Neural cell (in vitro differentiated cells): Measurements from ENCODE around the gene SLC9A1. TPM values are rescaled to one million over a fixed set of nuclear protein-coding genes. Genes with fewer than 3 reads are reported as not detected.

Experiments used
- H2AFZ ChIP-seq: fragments of 200-600, 300-800 bp; sonication (generic), shearing (Covaris generic); 2 replicates; pipeline ENCODE4 v1.6.0; 2014; ENCODE audit warnings: low read depth, mild to moderate bottlenecking, antibody characterized with exemption, low read length, moderate library complexity
- H3F3A ChIP-seq: fragments of 200-600 bp; shearing (Covaris generic); 2 replicates; pipeline ENCODE4 v1.6.1; 2016; ENCODE audit warnings: mild to moderate bottlenecking, moderate library complexity, mixed read lengths, antibody characterized with exemption, low read length; ENCODE audit not compliant: insufficient read depth, poor library complexity, severe bottlenecking
- H3K27ac ChIP-seq: fragments of 200-600, 300-800 bp; sonication (generic), shearing (Covaris generic); 2 replicates; pipeline ENCODE4 v1.5.1; 2014; ENCODE audit warnings: mild to moderate bottlenecking, low read length, moderate library complexity
- H3K27me3 ChIP-seq: fragments of 300-800, 200-600 bp; sonication (generic), shearing (Covaris generic); 2 replicates; pipeline ENCODE4 v1.6.0; 2014; ENCODE audit warnings: mild to moderate bottlenecking, low read depth, low read length, moderate library complexity; ENCODE audit not compliant: insufficient read depth
- H3K36me3 ChIP-seq: fragments of 300-800, 200-600 bp; sonication (generic), shearing (Covaris generic); 2 replicates; pipeline ENCODE4 v1.5.1; 2014; ENCODE audit warnings: mild to moderate bottlenecking, antibody characterized with exemption, low read length, moderate library complexity; ENCODE audit not compliant: insufficient read depth
- H3K4me2 ChIP-seq: fragments of 300-800, 200-600 bp; sonication (generic), shearing (Covaris generic); 2 replicates; pipeline ENCODE4 v1.6.0; 2014; ENCODE audit warnings: mild to moderate bottlenecking, low read length
- H3K4me3 ChIP-seq: fragments of 300-800, 200-600 bp; sonication (generic), shearing (Covaris generic); 2 replicates; pipeline ENCODE4 v1.5.1; 2014; ENCODE audit warnings: mild to moderate bottlenecking, low read length, moderate library complexity
- H3K79me2 ChIP-seq: fragments of 200-600 bp; shearing (Covaris generic); replicated peaks from 2 replicates; pipeline ENCODE4 v1.6.0; 2014; ENCODE audit warnings: mild to moderate bottlenecking, low read length, moderate library complexity; ENCODE audit not compliant: insufficient read depth
- H3K9ac ChIP-seq: fragments of 300-800, 200-600 bp; sonication (generic), shearing (Covaris generic); 2 replicates; pipeline ENCODE4 v1.6.1; 2016; ENCODE audit warnings: mild to moderate bottlenecking, low read length, mixed read lengths
- H3K9me2 ChIP-seq: fragments of 200-600 bp; shearing (Covaris generic); 2 replicates; pipeline ENCODE4 v1.6.1; 2016; ENCODE audit warnings: mild to moderate bottlenecking, low read length, mixed read lengths; ENCODE audit not compliant: insufficient read depth
- H3K9me3 ChIP-seq: fragments of 200-600, 300-800 bp; sonication (generic), shearing (Covaris generic); 2 replicates; pipeline ENCODE4 v1.6.1; 2016; ENCODE audit warnings: mild to moderate bottlenecking, mixed run types, low read length, moderate library complexity, mixed read lengths
- H4K20me1 ChIP-seq: fragments of 200-600 bp; shearing (Covaris generic); 2 replicates; pipeline ENCODE4 v1.6.1; 2016; ENCODE audit warnings: mild to moderate bottlenecking, mixed run types; ENCODE audit not compliant: insufficient read depth
- CTCF ChIP-seq: fragments of 450-650 bp; IDR thresholded peaks from 2 replicates; pipeline ENCODE4 v1.5.1; 2014; ENCODE audit warnings: antibody characterized with exemption, mild to moderate bottlenecking, moderate library complexity; ENCODE audit not compliant: poor library complexity, severe bottlenecking
- EP300 ChIP-seq: fragments of 450-650 bp; conservative IDR thresholded peaks from 2 replicates; pipeline ENCODE4 v1.6.1; 2014; ENCODE audit warnings: antibody characterized with exemption, mild to moderate bottlenecking, moderate library complexity; ENCODE audit not compliant: poor library complexity, severe bottlenecking
- EZH2 ChIP-seq: fragments of 200-600, 300-800 bp; shearing (Covaris generic), sonication (generic); IDR thresholded peaks from 2 replicates; pipeline ENCODE4 v1.6.1; 2014; ENCODE audit warnings: antibody characterized with exemption, low read length, borderline replicate concordance, mild to moderate bottlenecking; ENCODE audit not compliant: insufficient read depth, poor library complexity, severe bottlenecking
- MXI1 ChIP-seq: fragments of 450-650 bp; conservative IDR thresholded peaks from 2 replicates; pipeline ENCODE4 v1.6.1; 2014; ENCODE audit warnings: antibody characterized with exemption, mild to moderate bottlenecking; ENCODE audit not compliant: poor library complexity, severe bottlenecking
- POLR2AphosphoS5 ChIP-seq: IDR thresholded peaks from 2 replicates; pipeline ENCODE4 v1.6.1; 2012
- RAD21 ChIP-seq: fragments of 450-650 bp; conservative IDR thresholded peaks from 2 replicates; pipeline ENCODE4 v1.6.1; 2014; ENCODE audit warnings: antibody characterized with exemption, mild to moderate bottlenecking, moderate library complexity
- SMC3 ChIP-seq: fragments of 450-650 bp; conservative IDR thresholded peaks from 2 replicates; pipeline ENCODE4 v1.6.1; 2014; ENCODE audit warnings: antibody characterized with exemption, mild to moderate bottlenecking, moderate library complexity; ENCODE audit not compliant: poor library complexity
- TAF1 ChIP-seq: IDR thresholded peaks from 2 replicates; pipeline ENCODE4 v1.6.1; 2012; ENCODE audit warnings: low read depth
- polyA plus RNA-seq: library from polyadenylated mRNA; depleted of rRNA; stranded (reverse); fragments of >200 nt; gene quantifications from 2 replicates; pipeline ENCODE4 v1.2.3, GENCODE V29; 2014
- TF ChIP-seq, protein P1 (sequence below): IDR thresholded peaks from 2 replicates; pipeline ENCODE4 v1.6.1; 2012; ENCODE audit warnings: borderline replicate concordance

Gene SLC9A1
- polyA plus RNA-seq, 1 donor from 2014 or later = 1.5 TPM

DNA sequence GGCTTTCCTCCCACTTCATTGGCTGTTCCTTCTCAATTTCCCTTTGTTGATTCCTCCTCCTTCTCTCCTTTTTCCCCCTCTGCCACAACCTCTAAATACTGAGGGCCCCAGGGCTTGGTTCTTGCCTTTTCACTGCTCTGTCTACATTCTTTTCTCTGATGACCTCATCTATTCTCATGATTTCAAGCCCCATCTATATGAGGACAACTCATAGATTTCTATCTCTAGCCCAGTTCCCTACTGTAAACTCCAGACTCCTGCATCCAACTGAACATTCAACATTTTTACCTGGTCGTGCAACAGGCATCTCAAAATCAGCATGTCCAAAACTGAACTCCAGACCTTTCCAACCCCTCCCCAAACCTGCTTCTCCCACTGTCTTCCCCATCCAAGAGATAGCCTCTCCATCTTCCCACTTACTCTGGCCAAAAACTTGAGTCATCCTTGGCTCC lies 11.5 kb upstream of the SLC9A1 start:
- H2AFZ ChIP-seq = no peak overlapping the region
- no peaks in the 10 kb centered on the region for H3K79me2 ChIP-seq
- no peak for TF ChIP-seq POLR2AphosphoS5
- TF ChIP-seq MXI1 = no peak
- TF ChIP-seq RAD21 = no peak
- TF ChIP-seq, protein P1, sequence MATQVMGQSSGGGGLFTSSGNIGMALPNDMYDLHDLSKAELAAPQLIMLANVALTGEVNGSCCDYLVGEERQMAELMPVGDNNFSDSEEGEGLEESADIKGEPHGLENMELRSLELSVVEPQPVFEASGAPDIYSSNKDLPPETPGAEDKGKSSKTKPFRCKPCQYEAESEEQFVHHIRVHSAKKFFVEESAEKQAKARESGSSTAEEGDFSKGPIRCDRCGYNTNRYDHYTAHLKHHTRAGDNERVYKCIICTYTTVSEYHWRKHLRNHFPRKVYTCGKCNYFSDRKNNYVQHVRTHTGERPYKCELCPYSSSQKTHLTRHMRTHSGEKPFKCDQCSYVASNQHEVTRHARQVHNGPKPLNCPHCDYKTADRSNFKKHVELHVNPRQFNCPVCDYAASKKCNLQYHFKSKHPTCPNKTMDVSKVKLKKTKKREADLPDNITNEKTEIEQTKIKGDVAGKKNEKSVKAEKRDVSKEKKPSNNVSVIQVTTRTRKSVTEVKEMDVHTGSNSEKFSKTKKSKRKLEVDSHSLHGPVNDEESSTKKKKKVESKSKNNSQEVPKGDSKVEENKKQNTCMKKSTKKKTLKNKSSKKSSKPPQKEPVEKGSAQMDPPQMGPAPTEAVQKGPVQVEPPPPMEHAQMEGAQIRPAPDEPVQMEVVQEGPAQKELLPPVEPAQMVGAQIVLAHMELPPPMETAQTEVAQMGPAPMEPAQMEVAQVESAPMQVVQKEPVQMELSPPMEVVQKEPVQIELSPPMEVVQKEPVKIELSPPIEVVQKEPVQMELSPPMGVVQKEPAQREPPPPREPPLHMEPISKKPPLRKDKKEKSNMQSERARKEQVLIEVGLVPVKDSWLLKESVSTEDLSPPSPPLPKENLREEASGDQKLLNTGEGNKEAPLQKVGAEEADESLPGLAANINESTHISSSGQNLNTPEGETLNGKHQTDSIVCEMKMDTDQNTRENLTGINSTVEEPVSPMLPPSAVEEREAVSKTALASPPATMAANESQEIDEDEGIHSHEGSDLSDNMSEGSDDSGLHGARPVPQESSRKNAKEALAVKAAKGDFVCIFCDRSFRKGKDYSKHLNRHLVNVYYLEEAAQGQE = no peak
- no peak for TF ChIP-seq CTCF
- TF ChIP-seq SMC3 = no peak
- no peak for TF ChIP-seq EZH2
- TF ChIP-seq TAF1 = no peak
- no peak for TF ChIP-seq EP300
- no peaks in the 10 kb centered on the region for H3K36me3 ChIP-seq
- H3F3A ChIP-seq = no peaks in the 10 kb centered on the region
- H4K20me1 ChIP-seq = no peaks in the 10 kb centered on the region
- no peak overlapping the region for H3K4me3 ChIP-seq
- no peaks in the 10 kb centered on the region for H3K9me3 ChIP-seq
- no peak overlapping the region for H3K4me2 ChIP-seq
- no peak overlapping the region for H3K9ac ChIP-seq
- H3K27me3 ChIP-seq = no peaks in the 10 kb centered on the region
- no peak overlapping the region for H3K27ac ChIP-seq
- no peaks in the 10 kb centered on the region for H3K9me2 ChIP-seq

GRCh38 chr1:27163093-27163492 lies 8.2 kb upstream of the SLC9A1 start:
- Histone ChIP-seq H3K9me2 (no peaks in the 10 kb centered on the region), H3K27me3 (no peaks in the 10 kb centered on the region), H3K36me3 (no peaks in the 10 kb centered on the region), H3F3A (no peaks in the 10 kb centered on the region), H3K9ac (no peak overlapping the region), H3K27ac (no peak overlapping the region), H4K20me1 (no peaks in the 10 kb centered on the region), H3K79me2 (no peaks in the 10 kb centered on the region), H2AFZ (no peak overlapping the region), H3K4me2 (no peak overlapping the region), H3K4me3 (no peak overlapping the region), H3K9me3 (no peaks in the 10 kb centered on the region)
- no peak for TF ChIP-seq SMC3
- no peak for TF ChIP-seq EP300
- TF ChIP-seq TAF1 = no peak
- no peak for TF ChIP-seq RAD21
- TF ChIP-seq EZH2 = no peak
- TF ChIP-seq, protein P1 = no peak
- TF ChIP-seq POLR2AphosphoS5 = no peak
- no peak for TF ChIP-seq CTCF
- no peak for TF ChIP-seq MXI1
